Stomach (tissue), 4 donors: Measurements from ENCODE around the gene ANKRD12.

Source experiments
- EP300 ChIP-seq: sonication (generic); formaldehyde crosslinking; IDR thresholded peaks from one replicate; pipeline ENCODE4 v1.6.1; 2017; ENCODE audit warnings: antibody characterized with exemption
- POLR2AphosphoS5 ChIP-seq, 3 donors: sonication (generic); formaldehyde crosslinking; IDR thresholded peaks; one replicate each; pipeline ENCODE4 v1.6.1; 2016; ENCODE audit warnings: antibody characterized with exemption in 3 of 3
- TF ChIP-seq, protein P1 (sequence below), 7 experiments: fragments of 450-650 bp in 4 of 7; fragments of 200-600 bp in 3 of 7; sonication (generic) in 3 of 7; IDR thresholded peaks; one replicate each; pipeline ENCODE4 v1.5.1; 2016 to 2019; ENCODE audit warnings: antibody characterized with exemption in 7 of 7, control low read depth in 2 of 7, mild to moderate bottlenecking in 1 of 7

GRCh38 chr18:9248661-9249060 is 112.1 kb downstream of the ANKRD12 start:
- TF ChIP-seq POLR2AphosphoS5 (IDR thresholded peaks at IDR 0.05) = no peak
- TF ChIP-seq, protein P1, sequence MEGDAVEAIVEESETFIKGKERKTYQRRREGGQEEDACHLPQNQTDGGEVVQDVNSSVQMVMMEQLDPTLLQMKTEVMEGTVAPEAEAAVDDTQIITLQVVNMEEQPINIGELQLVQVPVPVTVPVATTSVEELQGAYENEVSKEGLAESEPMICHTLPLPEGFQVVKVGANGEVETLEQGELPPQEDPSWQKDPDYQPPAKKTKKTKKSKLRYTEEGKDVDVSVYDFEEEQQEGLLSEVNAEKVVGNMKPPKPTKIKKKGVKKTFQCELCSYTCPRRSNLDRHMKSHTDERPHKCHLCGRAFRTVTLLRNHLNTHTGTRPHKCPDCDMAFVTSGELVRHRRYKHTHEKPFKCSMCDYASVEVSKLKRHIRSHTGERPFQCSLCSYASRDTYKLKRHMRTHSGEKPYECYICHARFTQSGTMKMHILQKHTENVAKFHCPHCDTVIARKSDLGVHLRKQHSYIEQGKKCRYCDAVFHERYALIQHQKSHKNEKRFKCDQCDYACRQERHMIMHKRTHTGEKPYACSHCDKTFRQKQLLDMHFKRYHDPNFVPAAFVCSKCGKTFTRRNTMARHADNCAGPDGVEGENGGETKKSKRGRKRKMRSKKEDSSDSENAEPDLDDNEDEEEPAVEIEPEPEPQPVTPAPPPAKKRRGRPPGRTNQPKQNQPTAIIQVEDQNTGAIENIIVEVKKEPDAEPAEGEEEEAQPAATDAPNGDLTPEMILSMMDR (IDR thresholded peaks at IDR 0.05) = no peak
- no peak for TF ChIP-seq EP300
